Mesothelial cell of epicardium (in vitro differentiated cells): ENCODE results near the gene LRRFIP1. TPM values are rescaled to one million over a fixed set of nuclear protein-coding genes. Genes with fewer than 3 reads are reported as not detected.

Source experiments
- DNase-seq, 2 experiments: peaks; one replicate each; pipeline ENCODE4 v3.0.0; 2021; ENCODE audit warnings: low spot score in 2 of 2; ENCODE audit not compliant: unreplicated experiment in 2 of 2
- H3K27ac Mint-ChIP-seq: 2 replicates; pipeline ENCODE4 v1.8.0; 2021; ENCODE audit warnings: mixed read lengths
- H3K27me3 Mint-ChIP-seq: 2 replicates; pipeline ENCODE4 v1.8.0; 2021; ENCODE audit warnings: low read depth, mixed read lengths
- H3K36me3 Mint-ChIP-seq: 2 replicates; pipeline ENCODE4 v1.8.0; 2021; ENCODE audit warnings: mixed read lengths
- H3K4me1 Mint-ChIP-seq: 2 replicates; pipeline ENCODE4 v1.8.0; 2021; ENCODE audit warnings: mixed read lengths
- H3K4me3 Mint-ChIP-seq: 2 replicates; pipeline ENCODE4 v1.8.0; 2021; ENCODE audit warnings: mild to moderate bottlenecking, moderate library complexity, mixed read lengths
- H3K9me3 Mint-ChIP-seq: 2 replicates; pipeline ENCODE4 v1.8.0; 2021; ENCODE audit warnings: mixed read lengths
- CTCF ChIP-seq: fragments of 200-600 bp; sonication (generic); IDR thresholded peaks from one replicate; pipeline ENCODE4 v1.5.0; 2021; ENCODE audit warnings: antibody characterized with exemption; ENCODE audit not compliant: unreplicated experiment
- total RNA-seq: library from RNA; stranded (reverse); gene quantifications from 3 replicates; pipeline ENCODE4 v1.2.1, GENCODE V29; 2021

Gene LRRFIP1
- total RNA-seq, 1 donor from 2014 or later, result 47.5 TPM

GRCh38 chr2:237716011-237716410, 88.6 kb downstream of the LRRFIP1 start:
- no peaks in the 10 kb centered on the region for H3K9me3 Mint-ChIP-seq
- peak overlapping the region; percentile 89 for H3K27ac Mint-ChIP-seq
- peaks cover 5% of the 10 kb centered on the region for H3K36me3 Mint-ChIP-seq
- H3K4me1 Mint-ChIP-seq, result peaks cover 64% of the 10 kb centered on the region
- TF ChIP-seq CTCF, result no peak
- no peak for DNase-seq
- H3K27me3 Mint-ChIP-seq, result no peaks in the 10 kb centered on the region
- H3K4me3 Mint-ChIP-seq, result peak overlapping the region; percentile 32

- TF ChIP-seq CTCF, result no peak
- Mint-ChIP-seq H3K4me3 (no peak overlapping the region), H3K36me3 (no peaks in the 10 kb centered on the region), H3K4me1 (peaks cover 64% of the 10 kb centered on the region), H3K27me3 (no peaks in the 10 kb centered on the region), H3K27ac (peak overlapping the region; percentile 54), H3K9me3 (no peaks in the 10 kb centered on the region)
- DNase-seq, result no peak
Measured at GRCh38 chr2:237717366-237718276, 90.2 kb downstream of the LRRFIP1 start.

GRCh38 chr2:237718277-237718634, 90.9 kb downstream of the LRRFIP1 start:
- no peaks in the 10 kb centered on the region for H3K27me3 Mint-ChIP-seq
- H3K4me3 Mint-ChIP-seq, result no peak overlapping the region
- no peak for DNase-seq
- H3K36me3 Mint-ChIP-seq, result no peaks in the 10 kb centered on the region
- H3K27ac Mint-ChIP-seq, result no peak overlapping the region
- TF ChIP-seq CTCF, result no peak
- H3K9me3 Mint-ChIP-seq, result no peaks in the 10 kb centered on the region
- peaks cover 60% of the 10 kb centered on the region for H3K4me1 Mint-ChIP-seq

- H3K27me3 Mint-ChIP-seq, result no peaks in the 10 kb centered on the region
- no peaks in the 10 kb centered on the region for H3K36me3 Mint-ChIP-seq
- H3K27ac Mint-ChIP-seq, result no peak overlapping the region
- H3K9me3 Mint-ChIP-seq, result no peaks in the 10 kb centered on the region
- no peak overlapping the region for H3K4me3 Mint-ChIP-seq
- DNase-seq, result no peak
- H3K4me1 Mint-ChIP-seq, result peaks cover 54% of the 10 kb centered on the region
- no peak for TF ChIP-seq CTCF
Measured at GRCh38 chr2:237720444-237720843, 93.1 kb downstream of the LRRFIP1 start.

- Mint-ChIP-seq H3K36me3 (no peaks in the 10 kb centered on the region), H3K4me3 (no peak overlapping the region), H3K27me3 (no peaks in the 10 kb centered on the region), H3K27ac (no peak overlapping the region), H3K4me1 (peaks cover 53% of the 10 kb centered on the region), H3K9me3 (no peaks in the 10 kb centered on the region)
- DNase-seq, result no peak
- TF ChIP-seq CTCF, result no peak
Measured at GRCh38 chr2:237720957-237721356, 93.6 kb downstream of the LRRFIP1 start.
